ENCODE data around the gene ATP6V0D1. TPM values are rescaled to one million over a fixed set of nuclear protein-coding genes. Genes with fewer than 3 reads are reported as not detected.

ATP6V0D1 gene
- polyA plus RNA-seq, 1 of the 3 experiments (the other 2 are of a cell fraction): 135 TPM

- TF ChIP-seq RCOR1 (IDR thresholded peaks at IDR 0.05; ENCODE audit: low read length) (no peak), POLR2AphosphoS5 (IDR thresholded peaks at IDR 0.05; ENCODE audit: low read depth, low read length) (no peak), NRF1 (IDR thresholded peaks at IDR 0.05; ENCODE audit: low read depth, low read length) (no peak), NFIC (IDR thresholded peaks at IDR 0.05; ENCODE audit: borderline replicate concordance) (no peak), FOXM1 (IDR thresholded peaks at IDR 0.05; ENCODE audit: low read depth) (no peak), TAF1 (IDR thresholded peaks at IDR 0.05; ENCODE audit: borderline replicate concordance, low read depth, low read length) (no peak), ZBTB33 (IDR thresholded peaks at IDR 0.05; ENCODE audit: borderline replicate concordance, low read depth) (no peak), MXI1 (IDR thresholded peaks at IDR 0.05; ENCODE audit: low read depth, low read length) (no peak), MEF2A (IDR thresholded peaks at IDR 0.05; ENCODE audit: borderline replicate concordance, low read depth) (no peak), MAX (IDR thresholded peaks at IDR 0.05; ENCODE audit: low read depth) (no peak)
- CTCF ChIA-PET: interaction anchor here (0.8 to 2.9 kb wide), 9 partner anchors 10 to 297 kb away, joined by 3 to 9 read pairs (median 5); partner anchors contain the start of genes ATP6V0D1, KCTD19, LRRC36 and ZDHHC1
Observed at GRCh38 chr16:67451704-67452435, 29.1 kb downstream of the ATP6V0D1 start.

GRCh38 chr16:67451061-67451703 is 29.8 kb downstream of the ATP6V0D1 start:
- Histone ChIP-seq H4K20me1 (ENCODE audit: insufficient read depth) (peaks cover 26% of the 10 kb centered on the region), H3F3A (replicated peaks; ENCODE audit: insufficient read depth) (no peaks in the 10 kb centered on the region), H3K9me2 (no peaks in the 10 kb centered on the region), H3K4me2 (no peak overlapping the region), H3K9me3 (no peaks in the 10 kb centered on the region), H3K4me3 (ENCODE audit: low read depth in 2 of 2, low read length in 1 of 2) (no peak overlapping the region), H3K9ac (no peak overlapping the region), H3K79me2 (ENCODE audit: insufficient read depth) (no peaks in the 10 kb centered on the region; the same call in 1 of the 2 replicates), H3K4me1 (ENCODE audit: control insufficient read depth in 1 of 2, insufficient read depth in 2 of 2, low read depth in 1 of 2, low read length in 1 of 2) (peaks cover 0 to 12% of the 10 kb centered on the region in 2 experiments; a peak in 1 of 4 replicates), H2AFZ (ENCODE audit: low read depth) (no peak overlapping the region), H3K27ac (ENCODE audit: low read depth in 2 of 2, low read length in 1 of 2) (no peak overlapping the region), H3K36me3 (replicated peaks in 1 of 2; ENCODE audit: control insufficient read depth in 1 of 2, insufficient read depth in 2 of 2, low read length in 1 of 2) (peaks cover 0 to 11% of the 10 kb centered on the region in 2 experiments), H3K27me3 (ENCODE audit: insufficient read depth) (no peaks in the 10 kb centered on the region)
- 96% methylated on average over 12 of the region's 12 CpGs for WGBS (ENCODE audit: low lambda C conversion rate)
- no peak for DNase-seq
- POLR2A ChIA-PET: interaction anchor here (0.8 kb wide), 1 partner anchor 8 kb away, joined by 3 read pairs; no protein-coding TSS in a partner anchor
- CTCF ChIA-PET: interaction anchor here (0.8 to 2.9 kb wide), 6 partner anchors 9 to 124 kb away, joined by 3 to 9 read pairs (median 6); partner anchors contain the start of genes ATP6V0D1, KCTD19 and LRRC36
- TF ChIP-seq FOSL2 (IDR thresholded peaks at IDR 0.05; ENCODE audit: borderline replicate concordance, low read depth): no peak
- no peak for TF ChIP-seq ELF1 (IDR thresholded peaks at IDR 0.05)
- TF ChIP-seq TAF1 (IDR thresholded peaks at IDR 0.05; ENCODE audit: borderline replicate concordance, low read depth, low read length): no peak
- TF ChIP-seq SMC3 (IDR thresholded peaks at IDR 0.05; ENCODE audit: low read depth, low read length): no peak
- no peak for TF ChIP-seq NRF1 (IDR thresholded peaks at IDR 0.05; ENCODE audit: low read depth, low read length)
- no peak for TF ChIP-seq USF1 (IDR thresholded peaks at IDR 0.05; ENCODE audit: borderline replicate concordance, low read depth)
- no peak for TF ChIP-seq TEAD4 (IDR thresholded peaks at IDR 0.05; ENCODE audit: borderline replicate concordance, insufficient read depth)
- TF ChIP-seq PBX3 (IDR thresholded peaks at IDR 0.05): no peak
- TF ChIP-seq JUND (IDR thresholded peaks at IDR 0.05): no peak
- no peak for TF ChIP-seq NFIC (IDR thresholded peaks at IDR 0.05; ENCODE audit: borderline replicate concordance)
- TF ChIP-seq ZBTB33 (IDR thresholded peaks at IDR 0.05; ENCODE audit: borderline replicate concordance, low read depth): no peak
- no peak for TF ChIP-seq FOXJ3 (CRISPR knock-in tag; IDR thresholded peaks at IDR 0.05)
- TF ChIP-seq RFX5 (IDR thresholded peaks at IDR 0.05; ENCODE audit: low read length): no peak
- no peak for TF ChIP-seq GABPA (IDR thresholded peaks at IDR 0.05; ENCODE audit: low read depth)

More at GRCh38 chr16:67451704-67452435, 29.1 kb downstream of the ATP6V0D1 start:
- Histone ChIP-seq H3K27ac (ENCODE audit: low read depth in 2 of 2, low read length in 1 of 2) (no peak overlapping the region), H3K36me3 (replicated peaks in 1 of 2; ENCODE audit: control insufficient read depth in 1 of 2, insufficient read depth in 2 of 2, low read length in 1 of 2) (peaks cover 0 to 11% of the 10 kb centered on the region in 2 experiments), H3K9me3 (no peaks in the 10 kb centered on the region), H3K27me3 (ENCODE audit: insufficient read depth) (no peaks in the 10 kb centered on the region), H3F3A (replicated peaks; ENCODE audit: insufficient read depth) (no peaks in the 10 kb centered on the region), H3K9me2 (no peaks in the 10 kb centered on the region), H3K79me2 (ENCODE audit: insufficient read depth) (no peaks in the 10 kb centered on the region; the same call in 1 of the 2 replicates), H3K4me3 (ENCODE audit: low read depth in 2 of 2, low read length in 1 of 2) (no peak overlapping the region), H3K4me2 (no peak overlapping the region), H2AFZ (ENCODE audit: low read depth) (no peak overlapping the region), H3K4me1 (ENCODE audit: control insufficient read depth in 1 of 2, insufficient read depth in 2 of 2, low read depth in 1 of 2, low read length in 1 of 2) (peaks cover 0 to 12% of the 10 kb centered on the region in 2 experiments; a peak in 1 of 4 replicates), H3K9ac (no peak overlapping the region), H4K20me1 (ENCODE audit: insufficient read depth) (peaks cover 29% of the 10 kb centered on the region)
- no peak for DNase-seq
- POLR2A ChIA-PET: interaction anchor here (0.8 kb wide), 1 partner anchor 9 kb away, joined by 3 read pairs; no protein-coding TSS in a partner anchor
- 100% methylated on average over 1 of the region's 2 CpGs for WGBS (ENCODE audit: low lambda C conversion rate)

Data from SK-N-SH (cell line).